Heart right ventricle (tissue), 16 donors: ENCODE measurements around the gene ANXA3. TPM values are rescaled to one million over a fixed set of nuclear protein-coding genes. Genes with fewer than 3 reads are reported as not detected.

Experiments
- ATAC-seq, 8 donors: fragments of 200-7000 bp; cut with Tn5 transposase; one replicate each; pipeline ENCODE4 v1.9.1; 2020; ENCODE audit warnings: mild to moderate bottlenecking in 8 of 8, moderate library complexity in 8 of 8, moderate number of reproducible peaks in 1 of 8
- DNase-seq, 2 donors: peaks; one replicate each; pipeline ENCODE4 v3.0.0-alpha.2; 2020
- H3K27ac ChIP-seq, 10 donors: fragments of 200-600 bp; sonication (generic) in 2 of 10; one replicate each; pipeline versions ENCODE4 v1.5.0 to v1.8.0; 2020 to 2022; ENCODE audit warnings: mild to moderate bottlenecking in 3 of 10
- H3K27me3 ChIP-seq, 7 donors: fragments of 200-600 bp; one replicate each; pipeline ENCODE4 v1.8.0; 2021 to 2022; ENCODE audit warnings: mild to moderate bottlenecking in 2 of 7
- H3K36me3 ChIP-seq, 9 donors: fragments of 200-600 bp; sonication (generic) in 1 of 9; one replicate each; pipeline versions ENCODE4 v1.5.0 to v1.8.0; 2020 to 2022; ENCODE audit warnings: mild to moderate bottlenecking in 2 of 9
- H3K4me1 ChIP-seq, 9 donors: fragments of 200-600 bp; sonication (generic) in 1 of 9; one replicate each; pipeline versions ENCODE4 v1.5.0 to v1.8.0; 2020 to 2022; ENCODE audit warnings: mild to moderate bottlenecking in 4 of 9
- H3K4me3 ChIP-seq, 10 donors: fragments of 200-600 bp; sonication (generic) in 2 of 10; one replicate each; pipeline versions ENCODE4 v1.5.0 to v1.8.0; 2020 to 2022; ENCODE audit warnings: mild to moderate bottlenecking in 7 of 10, moderate library complexity in 2 of 10
- H3K9me3 ChIP-seq, 11 donors: fragments of 200-600 bp in 10 of 11; sonication (generic) in 2 of 11; one replicate each; pipeline versions ENCODE4 v1.5.0 to v1.8.0; 2013 to 2022; ENCODE audit warnings: mild to moderate bottlenecking in 2 of 11, control low read depth in 1 of 11, moderate library complexity in 1 of 11
- WGBS, 2 donors: extraction: QIAGEN DNeasy Blood & Tissue Kit; methylation state at CpG; one replicate each; pipeline ENCODE4 v1.1.7; 2013; ENCODE audit warnings: inconsistent platforms in 1 of 2; 5-methylcytosine and 5-hydroxymethylcytosine counted together
- intact Hi-C, 10 donors: fragments of 100-400 bp; cut with DNase I; formaldehyde crosslinking; loops; one replicate each; pipeline versions ENCODE4 v1.11.1 to v1.14.2; 2022
- polyA plus RNA-seq, 2 donors: library from polyadenylated mRNA; stranded (reverse); fragments of 200-250 nt; gene quantifications; one replicate each; pipeline ENCODE4 v1.2.3, GENCODE V29; 2013
- total RNA-seq, 10 donors: library from RNA; stranded (reverse); fragmentation: NEBNext Ultra II Directional in 3 of 10; extraction: Animal tissue kit (Norgen Biotek cat#: 25700) in 3 of 10; gene quantifications; one replicate each; pipeline versions ENCODE4 v1.2.1 to v1.2.4, GENCODE V29; 2021 to 2023
- TF ChIP-seq, protein P1 (sequence below), 9 donors: fragments of 200-600 bp; sonication (generic) in 2 of 9; IDR thresholded peaks; one replicate each; pipeline versions ENCODE4 v1.5.0 to v1.8.0; 2021 to 2022; ENCODE audit warnings: antibody characterized with exemption in 9 of 9, mild to moderate bottlenecking in 5 of 9, moderate library complexity in 1 of 9
- donor health status: Arrhythmogenic right ventricular cardiomyopathy.
- donor health status: ischemic (EF 13 %, LVEDD 7.1; RV severe dilation, severe dysfunction).
- donor health status: healthy with polysubstance abuse.
- donor health status: DM: no; HTN: yes; CAD: no.
- donor health status: DM: no; HTN: no; CAD: no.
- donor health status: ischemic (EF 25% LVEDD 6.9; RV normal size, moderate dysfunction).
- donor health status: ischemic (EF 25% LVEDD 5.7; RV mildly dilated, moderate dysfunction).
- donor health status: healthy.
- donor health status: DM: yes; HTN: yes; CAD: no.
- donor health status: Ischemic cardiomyopathy.
- donor health status: ischemic (EF 35%, LVEDD 5.7; RV mildly dilated, moderate dysfunction).
- donor health status: nonischemic (EF 11% LVEDD 7.7; RV severe dilation, severe dysfunction).
- donor health status: DM: yes; HTN: yes; CAD: no.
- donor health status: PGD.
- donor health status: ischemic (EF 29% LVEDD 5.4; RV normal size, mild dysfunction).
- donor health status: nonischemic (EF 23%, LVEDD 6.1; RV moderate dilation, normal function).

The ANXA3 gene
- total and polyA plus RNA-seq, 12 donors, result 10.2 to 181 (median 19.3) TPM

DNA sequence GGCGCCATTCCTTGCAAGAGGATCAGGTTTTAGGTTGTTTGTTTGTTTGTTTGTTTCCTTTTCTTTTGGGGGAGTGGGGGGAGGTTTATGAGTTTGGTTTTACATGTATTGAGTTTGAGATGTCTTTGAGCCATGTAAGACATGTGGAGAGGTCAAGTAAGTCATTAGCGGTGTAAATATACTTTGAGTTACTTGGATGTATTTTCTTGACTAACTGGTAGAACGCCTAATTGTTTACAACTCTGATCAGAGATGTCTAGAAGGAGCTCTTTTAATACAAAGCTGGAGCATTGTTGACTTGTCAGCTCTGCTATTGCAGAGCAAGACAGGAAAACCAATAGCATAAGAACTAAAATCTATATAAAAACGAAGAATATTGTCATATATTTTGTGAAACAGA, 57.1 kb downstream of the ANXA3 start:
- ATAC-seq (no peak), DNase-seq (no peak)
- peaks cover 0 to 49% (median 0%) of the 10 kb centered on the region in 9 donors for H3K36me3 ChIP-seq
- TF ChIP-seq, protein P1, sequence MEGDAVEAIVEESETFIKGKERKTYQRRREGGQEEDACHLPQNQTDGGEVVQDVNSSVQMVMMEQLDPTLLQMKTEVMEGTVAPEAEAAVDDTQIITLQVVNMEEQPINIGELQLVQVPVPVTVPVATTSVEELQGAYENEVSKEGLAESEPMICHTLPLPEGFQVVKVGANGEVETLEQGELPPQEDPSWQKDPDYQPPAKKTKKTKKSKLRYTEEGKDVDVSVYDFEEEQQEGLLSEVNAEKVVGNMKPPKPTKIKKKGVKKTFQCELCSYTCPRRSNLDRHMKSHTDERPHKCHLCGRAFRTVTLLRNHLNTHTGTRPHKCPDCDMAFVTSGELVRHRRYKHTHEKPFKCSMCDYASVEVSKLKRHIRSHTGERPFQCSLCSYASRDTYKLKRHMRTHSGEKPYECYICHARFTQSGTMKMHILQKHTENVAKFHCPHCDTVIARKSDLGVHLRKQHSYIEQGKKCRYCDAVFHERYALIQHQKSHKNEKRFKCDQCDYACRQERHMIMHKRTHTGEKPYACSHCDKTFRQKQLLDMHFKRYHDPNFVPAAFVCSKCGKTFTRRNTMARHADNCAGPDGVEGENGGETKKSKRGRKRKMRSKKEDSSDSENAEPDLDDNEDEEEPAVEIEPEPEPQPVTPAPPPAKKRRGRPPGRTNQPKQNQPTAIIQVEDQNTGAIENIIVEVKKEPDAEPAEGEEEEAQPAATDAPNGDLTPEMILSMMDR (IDR thresholded peaks at IDR 0.05), result no peak
- no peaks in the 10 kb centered on the region for H3K9me3 ChIP-seq
- H3K27ac ChIP-seq, result no peak overlapping the region
- intact Hi-C loops, result loop anchor here in 1 of 10 donors (10.0 kb wide), 1 partner anchor 654 kb away; no protein-coding TSS in a partner anchor
- peaks cover 0 to 26% (median 9%) of the 10 kb centered on the region in 9 donors for H3K4me1 ChIP-seq
- H3K27me3 ChIP-seq, result no peaks in the 10 kb centered on the region
- no peak overlapping the region for H3K4me3 ChIP-seq
- 92 to 96% methylated on average over 4 of the region's 4 CpGs for WGBS, 2 donors

DNA sequence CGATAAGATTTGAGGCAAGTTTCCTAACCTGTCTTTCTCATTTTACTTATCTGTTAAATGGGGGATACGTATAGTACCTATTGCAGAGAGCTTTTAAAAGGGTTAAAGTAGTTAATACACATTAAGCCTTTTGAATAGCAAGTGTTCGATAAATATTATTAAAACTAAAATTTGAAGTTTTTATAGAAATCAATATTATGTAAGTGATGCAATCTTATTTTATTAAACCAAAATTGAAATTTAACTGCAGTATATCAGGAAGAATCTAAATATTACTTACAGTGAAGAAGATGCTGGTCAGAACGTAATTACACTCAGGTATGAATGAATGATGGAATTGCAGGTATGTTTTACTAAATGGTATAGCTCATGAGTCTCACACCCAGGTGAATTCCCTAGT, 58.0 kb downstream of the ANXA3 start:
- H3K27me3 ChIP-seq, result no peaks in the 10 kb centered on the region
- no peak overlapping the region for H3K27ac ChIP-seq
- no peak for ATAC-seq
- intact Hi-C loops, result loop anchor here in 1 of 10 donors (10.0 kb wide), 1 partner anchor 655 kb away; no protein-coding TSS in a partner anchor
- H3K9me3 ChIP-seq, result no peaks in the 10 kb centered on the region
- H3K36me3 ChIP-seq, result peaks cover 0 to 40% (median 0%) of the 10 kb centered on the region in 9 donors
- H3K4me1 ChIP-seq, result peaks cover 0 to 34% (median 9%) of the 10 kb centered on the region in 9 donors
- TF ChIP-seq, protein P1 (IDR thresholded peaks at IDR 0.05), result no peak
- no peak for DNase-seq
- H3K4me3 ChIP-seq, result no peak overlapping the region
- 60 to 86% methylated on average over 4 of the region's 4 CpGs for WGBS, 2 donors

GRCh38 chr4:78610546-78611214, 59.1 kb downstream of the ANXA3 start:
- Histone ChIP-seq H3K27ac (no peak overlapping the region), H3K27me3 (no peaks in the 10 kb centered on the region), H3K36me3 (peaks cover 0 to 30% (median 0%) of the 10 kb centered on the region in 9 donors), H3K4me1 (peaks cover 0 to 37% (median 13%) of the 10 kb centered on the region in 9 donors), H3K9me3 (no peaks in the 10 kb centered on the region), H3K4me3 (no peak overlapping the region)
- TF ChIP-seq, protein P1 (IDR thresholded peaks at IDR 0.05), result no peak
- ATAC-seq (no peak), DNase-seq (no peak)
- WGBS, 2 donors, result 77 to 81% methylated on average over 3 of the region's 3 CpGs
- intact Hi-C loops, result loop anchor here in 7 of 10 donors (2.0 to 10.0 kb wide), 7 partner anchors 37 to 656 kb away; partner anchors contain the start of gene BMP2K (in 5 of the 7)

- no peak overlapping the region for H3K4me3 ChIP-seq
- no peaks in the 10 kb centered on the region for H3K9me3 ChIP-seq
- peaks cover 0 to 37% (median 13%) of the 10 kb centered on the region in 9 donors for H3K4me1 ChIP-seq
- no peak for DNase-seq
- 93 to 95% methylated on average over 2 of the region's 2 CpGs for WGBS, 2 donors
- H3K27me3 ChIP-seq, result no peaks in the 10 kb centered on the region
- intact Hi-C loops, result loop anchor here in 7 of 10 donors (2.0 to 10.0 kb wide), 7 partner anchors 36 to 656 kb away; partner anchors contain the start of gene BMP2K (in 5 of the 7)
- no peak for ATAC-seq
- H3K27ac ChIP-seq, result no peak overlapping the region
- peaks cover 0 to 25% (median 0%) of the 10 kb centered on the region in 9 donors for H3K36me3 ChIP-seq
- TF ChIP-seq, protein P1 (IDR thresholded peaks at IDR 0.05), result no peak
Observed at GRCh38 chr4:78611215-78611558, 59.6 kb downstream of the ANXA3 start.
